Activated T-cell treated with anti-CD3 and anti-CD28 coated beads for 1 hour (primary cell): ENCODE data around the gene HMGCL.
A peak's percentile ranks its signal among the peaks of the same experiment; 100 is the strongest.
"Not testable (repeated sequence)": the region's sequence is repeated elsewhere in the genome, so short reads cannot be mapped to it uniquely, and the experiment has no call there.

ENCODE experiments used
- DNase-seq: peaks from one replicate; pipeline ENCODE4 v3.0.0-alpha.2; 2020; ENCODE audit warnings: low read depth

The HMGCL gene

GRCh38 chr1:23798662-23799142, 26.5 kb downstream of the HMGCL start:
- no peak for DNase-seq

GRCh38 chr1:23797478-23798448, 27.5 kb downstream of the HMGCL start:
- no peak for DNase-seq

GRCh38 chr1:23796466-23797271, 28.6 kb downstream of the HMGCL start:
- no peak for DNase-seq

GRCh38 chr1:23795676-23796465, 29.4 kb downstream of the HMGCL start:
- DNase-seq: no peak

GRCh38 chr1:23794732-23795182, 30.5 kb downstream of the HMGCL start:
- DNase-seq: not testable (repeated sequence)

- DNase-seq: no peak
These were observed 31.1 kb downstream of the HMGCL start for GRCh38 chr1:23793861-23794731.

GRCh38 chr1:23793018-23793781, 32.0 kb downstream of the HMGCL start:
- DNase-seq: no peak

- no peak for DNase-seq
These were observed 32.9 kb downstream of the HMGCL start for GRCh38 chr1:23792151-23792945.

GRCh38 chr1:23791516-23792047, 33.6 kb downstream of the HMGCL start:
- no peak for DNase-seq

GRCh38 chr1:23790696-23791515, 34.3 kb downstream of the HMGCL start, which contains the start of gene LYPLA2:
Gene LYPLA2, plus strand, starts transcription at chr1:23791145. Its CDS starts 1,538 bp downstream, at chr1:23792683.
- DNase-seq: peak; percentile 76

- DNase-seq: no peak
These were observed 36.5 kb downstream of the HMGCL start for GRCh38 chr1:23788695-23789094.

GRCh38 chr1:23787701-23788100, 37.5 kb downstream of the HMGCL start:
- no peak for DNase-seq

- DNase-seq: no peak
These were observed 40.4 kb downstream of the HMGCL start for GRCh38 chr1:23784846-23785245.

GRCh38 chr1:23783141-23783540, 42.1 kb downstream of the HMGCL start:
- DNase-seq: not testable (repeated sequence)

GRCh38 chr1:23779826-23780371, 45.3 kb downstream of the HMGCL start:
- no peak for DNase-seq

GRCh38 chr1:23777979-23778814, 47.0 kb downstream of the HMGCL start, which contains the start of gene PITHD1:
Gene PITHD1, plus strand, starts transcription at chr1:23778418. Its CDS starts 98 bp downstream, at chr1:23778516.
- DNase-seq: peak; percentile 69
